SJCRH30 (cell line): ENCODE data around the gene DERL2. TPM values are rescaled to one million over a fixed set of nuclear protein-coding genes. Genes with fewer than 3 reads are reported as not detected.
A peak's percentile ranks its signal among the peaks of the same experiment; 100 is the strongest.

Experiments used
- DNase-seq, 2 experiments: peaks; one replicate each; pipeline ENCODE4 v3.0.0-alpha.2; 2015 to 2020
- H3K27ac ChIP-seq: fragments of 250-450 bp; sonication (Bioruptor Pico); 2 replicates; pipeline ENCODE4 v1.5.1; 2020; ENCODE audit warnings: mild to moderate bottlenecking, moderate library complexity
- H3K27me3 ChIP-seq: fragments of 250-450 bp; sonication (Bioruptor Pico); 2 replicates; pipeline ENCODE4 v1.5.1; 2020; ENCODE audit warnings: mild to moderate bottlenecking, moderate library complexity
- H3K36me3 ChIP-seq: fragments of 250-450 bp; sonication (Bioruptor Pico); 2 replicates; pipeline ENCODE4 v1.5.1; 2020; ENCODE audit warnings: mild to moderate bottlenecking, moderate library complexity
- H3K4me1 ChIP-seq: fragments of 250-450 bp; sonication (Bioruptor Pico); 2 replicates; pipeline ENCODE4 v1.5.1; 2020; ENCODE audit warnings: mild to moderate bottlenecking, moderate library complexity
- H3K4me3 ChIP-seq: fragments of 250-450 bp; sonication (Bioruptor Pico); 2 replicates; pipeline ENCODE4 v1.5.1; 2020; ENCODE audit warnings: mild to moderate bottlenecking, moderate library complexity
- H3K9me3 ChIP-seq: fragments of 250-450 bp; sonication (Bioruptor Pico); replicated peaks from 2 replicates; pipeline ENCODE4 v1.5.1; 2020; ENCODE audit warnings: mild to moderate bottlenecking, moderate library complexity
- total RNA-seq: library from RNA; depleted of rRNA; stranded (reverse); fragments of >200 nt; shearing (Covaris generic); gene quantifications from 2 replicates; pipeline ENCODE4 v1.2.3, GENCODE V29; 2014

The DERL2 gene
- total RNA-seq, 1 experiment from 2014 or later: 53.3 TPM

- Histone ChIP-seq H3K4me1 (peaks cover 3% of the 10 kb centered on the region; the same call in 1 of the 2 replicates), H3K4me3 (no peak overlapping the region), H3K36me3 (peaks cover 55% of the 10 kb centered on the region)
Measured at GRCh38 chr17:5480962-5481361, 5.0 kb downstream of the DERL2 start.

GRCh38 chr17:5478992-5479391 lies 7.0 kb downstream of the DERL2 start:
- no peak overlapping the region for H3K27ac ChIP-seq
- no peaks in the 10 kb centered on the region for H3K27me3 ChIP-seq
- H3K4me1 ChIP-seq: no peaks in the 10 kb centered on the region
- no peaks in the 10 kb centered on the region for H3K9me3 ChIP-seq
- H3K36me3 ChIP-seq: peaks cover 54% of the 10 kb centered on the region
- no peak for DNase-seq
- H3K4me3 ChIP-seq: no peak overlapping the region

More at GRCh38 chr17:5480962-5481361, 5.0 kb downstream of the DERL2 start:
- no peak overlapping the region for H3K27ac ChIP-seq
- no peaks in the 10 kb centered on the region for H3K27me3 ChIP-seq
- DNase-seq: no peak
- H3K9me3 ChIP-seq: no peaks in the 10 kb centered on the region

- H3K9me3 ChIP-seq: no peaks in the 10 kb centered on the region
- H3K4me3 ChIP-seq: no peak overlapping the region
- H3K36me3 ChIP-seq: peaks cover 28% of the 10 kb centered on the region
- no peaks in the 10 kb centered on the region for H3K27me3 ChIP-seq
- peak in 1 of 2 experiments; percentile 17 for DNase-seq
- no peak overlapping the region for H3K27ac ChIP-seq
- H3K4me1 ChIP-seq: no peaks in the 10 kb centered on the region
Measured at GRCh38 chr17:5473906-5474305, 12.1 kb downstream of the DERL2 start.

- Histone ChIP-seq H3K4me3 (no peak overlapping the region), H3K9me3 (no peaks in the 10 kb centered on the region), H3K27ac (no peak overlapping the region), H3K4me1 (no peaks in the 10 kb centered on the region), H3K27me3 (no peaks in the 10 kb centered on the region), H3K36me3 (peaks cover 16% of the 10 kb centered on the region)
- DNase-seq: no peak
Measured at GRCh38 chr17:5472511-5472910, 13.5 kb downstream of the DERL2 start.

GRCh38 chr17:5468075-5468473 lies 17.9 kb downstream of the DERL2 start:
- Histone ChIP-seq H3K27me3 (no peaks in the 10 kb centered on the region), H3K4me3 (peak overlapping the region; percentile 80), H3K9me3 (no peaks in the 10 kb centered on the region), H3K36me3 (no peaks in the 10 kb centered on the region; the same call in 1 of the 2 replicates), H3K4me1 (no peaks in the 10 kb centered on the region), H3K27ac (peak overlapping the region; percentile 47)
- peak; percentile 3 to 16 for DNase-seq

- peak in 1 of 2 experiments; percentile 7 for DNase-seq
Measured at GRCh38 chr17:5467416-5467815, 18.6 kb downstream of the DERL2 start.

GRCh38 chr17:5466295-5466694 lies 19.7 kb downstream of the DERL2 start:
- H3K27ac ChIP-seq: no peak overlapping the region
- H3K9me3 ChIP-seq: no peaks in the 10 kb centered on the region
- no peak overlapping the region for H3K4me3 ChIP-seq
- no peaks in the 10 kb centered on the region for H3K36me3 ChIP-seq
- no peaks in the 10 kb centered on the region for H3K4me1 ChIP-seq
- no peaks in the 10 kb centered on the region for H3K27me3 ChIP-seq
- DNase-seq: no peak

More at GRCh38 chr17:5467416-5467815, 18.6 kb downstream of the DERL2 start:
- Histone ChIP-seq H3K9me3 (no peaks in the 10 kb centered on the region), H3K36me3 (no peaks in the 10 kb centered on the region), H3K4me1 (no peaks in the 10 kb centered on the region), H3K27ac (peak overlapping the region; percentile 47), H3K27me3 (no peaks in the 10 kb centered on the region), H3K4me3 (peak overlapping the region; percentile 80)

GRCh38 chr17:5464717-5465507 lies 21.1 kb downstream of the DERL2 start:
- Histone ChIP-seq H3K4me1 (no peaks in the 10 kb centered on the region), H3K4me3 (no peak overlapping the region), H3K9me3 (no peaks in the 10 kb centered on the region), H3K27me3 (no peaks in the 10 kb centered on the region), H3K27ac (no peak overlapping the region), H3K36me3 (no peaks in the 10 kb centered on the region; the same call in 1 of the 2 replicates)
- no peak for DNase-seq

- Histone ChIP-seq H3K27me3 (no peaks in the 10 kb centered on the region), H3K36me3 (peaks cover 26% of the 10 kb centered on the region), H3K9me3 (no peaks in the 10 kb centered on the region), H3K4me3 (no peak overlapping the region), H3K4me1 (no peaks in the 10 kb centered on the region), H3K27ac (no peak overlapping the region)
- DNase-seq: no peak
Measured at GRCh38 chr17:5446786-5447185, 39.2 kb downstream of the DERL2 start.

GRCh38 chr17:5444209-5444608 lies 41.8 kb downstream of the DERL2 start:
- H3K4me1 ChIP-seq: no peaks in the 10 kb centered on the region
- H3K27ac ChIP-seq: no peak overlapping the region
- no peaks in the 10 kb centered on the region for H3K9me3 ChIP-seq
- no peaks in the 10 kb centered on the region for H3K27me3 ChIP-seq
- DNase-seq: no peak
- no peak overlapping the region for H3K4me3 ChIP-seq
- peaks cover 26% of the 10 kb centered on the region for H3K36me3 ChIP-seq

- Histone ChIP-seq H3K27ac (no peak overlapping the region), H3K27me3 (no peaks in the 10 kb centered on the region), H3K4me1 (no peaks in the 10 kb centered on the region), H3K36me3 (peaks cover 23% of the 10 kb centered on the region), H3K4me3 (no peak overlapping the region), H3K9me3 (no peaks in the 10 kb centered on the region)
- no peak for DNase-seq
Measured at GRCh38 chr17:5443728-5444127, 42.2 kb downstream of the DERL2 start.

- Histone ChIP-seq H3K9me3 (no peaks in the 10 kb centered on the region), H3K36me3 (peaks cover 29% of the 10 kb centered on the region)
Measured at GRCh38 chr17:5439446-5439764, 46.6 kb downstream of the DERL2 start.

GRCh38 chr17:5438716-5439445 lies 47.1 kb downstream of the DERL2 start, which contains the start of gene C1QBP:
Gene C1QBP, minus strand, starts transcription at chr17:5439155. Its CDS starts 82 bp downstream, at chr17:5439073.
- DNase-seq: peak; percentile 76 to 89
- Histone ChIP-seq H3K9me3 (no peaks in the 10 kb centered on the region), H3K36me3 (peaks cover 28% of the 10 kb centered on the region), H3K27me3 (no peaks in the 10 kb centered on the region), H3K4me1 (no peaks in the 10 kb centered on the region; the same call in 1 of the 2 replicates), H3K27ac (peak within 1 kb of the TSS; percentile 16; the same call in 1 of the 2 replicates), H3K4me3 (peak within 1 kb of the TSS; percentile 79)

More at GRCh38 chr17:5439446-5439764, 46.6 kb downstream of the DERL2 start:
- no peak for DNase-seq
- H3K27ac ChIP-seq: no peak overlapping the region
- H3K4me1 ChIP-seq: no peaks in the 10 kb centered on the region; the same call in 1 of the 2 replicates
- peak overlapping the region; percentile 79 for H3K4me3 ChIP-seq
- H3K27me3 ChIP-seq: no peaks in the 10 kb centered on the region

GRCh38 chr17:5437721-5438317 lies 48.2 kb downstream of the DERL2 start:
- H3K9me3 ChIP-seq: no peaks in the 10 kb centered on the region
- peak overlapping the region; percentile 79 for H3K4me3 ChIP-seq
- peaks cover 30% of the 10 kb centered on the region for H3K36me3 ChIP-seq
- no peaks in the 10 kb centered on the region for H3K27me3 ChIP-seq
- no peak for DNase-seq
- no peak overlapping the region; the same call in 1 of the 2 replicates for H3K27ac ChIP-seq
- no peaks in the 10 kb centered on the region; the same call in 1 of the 2 replicates for H3K4me1 ChIP-seq
